GM12875 (cell line): ENCODE measurements around the gene LBH.
"Not testable (repeated sequence)": the region's sequence is repeated elsewhere in the genome, so short reads cannot be mapped to it uniquely, and the experiment has no call there.

ENCODE experiments used
- H3K4me3 ChIP-seq: one replicate; pipeline ENCODE4 v1.5.1; 2011; ENCODE audit warnings: low read depth, low read length, control low read depth
- TF ChIP-seq, protein P1 (sequence below): IDR thresholded peaks from 2 replicates; pipeline ENCODE4 v1.5.1; 2011; ENCODE audit warnings: low read depth, mild to moderate bottlenecking, control low read depth, inconsistent platforms, low read length, moderate library complexity, borderline replicate concordance; ENCODE audit not compliant: insufficient read depth

LBH gene

GRCh38 chr2:30265052-30266015 lies 34.0 kb downstream of the LBH start:
- no peak overlapping the region for H3K4me3 ChIP-seq
- TF ChIP-seq, protein P1, sequence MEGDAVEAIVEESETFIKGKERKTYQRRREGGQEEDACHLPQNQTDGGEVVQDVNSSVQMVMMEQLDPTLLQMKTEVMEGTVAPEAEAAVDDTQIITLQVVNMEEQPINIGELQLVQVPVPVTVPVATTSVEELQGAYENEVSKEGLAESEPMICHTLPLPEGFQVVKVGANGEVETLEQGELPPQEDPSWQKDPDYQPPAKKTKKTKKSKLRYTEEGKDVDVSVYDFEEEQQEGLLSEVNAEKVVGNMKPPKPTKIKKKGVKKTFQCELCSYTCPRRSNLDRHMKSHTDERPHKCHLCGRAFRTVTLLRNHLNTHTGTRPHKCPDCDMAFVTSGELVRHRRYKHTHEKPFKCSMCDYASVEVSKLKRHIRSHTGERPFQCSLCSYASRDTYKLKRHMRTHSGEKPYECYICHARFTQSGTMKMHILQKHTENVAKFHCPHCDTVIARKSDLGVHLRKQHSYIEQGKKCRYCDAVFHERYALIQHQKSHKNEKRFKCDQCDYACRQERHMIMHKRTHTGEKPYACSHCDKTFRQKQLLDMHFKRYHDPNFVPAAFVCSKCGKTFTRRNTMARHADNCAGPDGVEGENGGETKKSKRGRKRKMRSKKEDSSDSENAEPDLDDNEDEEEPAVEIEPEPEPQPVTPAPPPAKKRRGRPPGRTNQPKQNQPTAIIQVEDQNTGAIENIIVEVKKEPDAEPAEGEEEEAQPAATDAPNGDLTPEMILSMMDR, result no peak

DNA sequence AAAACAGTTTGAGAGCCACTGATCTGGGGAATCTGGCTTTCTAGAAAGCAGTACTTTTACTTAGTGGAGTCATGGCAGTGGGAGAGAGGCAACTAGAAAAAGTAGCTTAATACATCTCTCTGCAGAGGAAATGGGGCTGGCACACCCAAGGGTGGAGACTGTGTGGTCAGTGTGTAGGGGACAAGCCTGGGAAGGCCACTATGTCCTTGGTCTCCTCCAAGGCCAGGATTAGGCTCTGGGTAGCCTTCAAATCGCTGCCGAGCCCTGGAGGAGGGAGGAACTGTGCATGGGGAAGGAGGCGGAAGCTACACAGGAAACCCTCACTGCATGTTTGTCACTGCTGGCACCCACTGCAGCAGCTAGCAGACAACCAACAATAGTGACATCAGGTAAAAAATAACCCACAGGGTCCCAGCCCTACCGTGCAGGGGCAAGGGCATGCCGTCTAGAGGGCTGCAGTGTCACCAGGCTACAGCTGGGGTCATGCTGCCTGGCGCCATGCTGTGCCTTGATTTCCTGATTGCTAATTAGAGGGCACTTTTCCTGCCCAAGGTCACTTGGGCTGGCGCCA lies 34.8 kb downstream of the LBH start:
- no peak overlapping the region for H3K4me3 ChIP-seq
- TF ChIP-seq, protein P1, result no peak

DNA sequence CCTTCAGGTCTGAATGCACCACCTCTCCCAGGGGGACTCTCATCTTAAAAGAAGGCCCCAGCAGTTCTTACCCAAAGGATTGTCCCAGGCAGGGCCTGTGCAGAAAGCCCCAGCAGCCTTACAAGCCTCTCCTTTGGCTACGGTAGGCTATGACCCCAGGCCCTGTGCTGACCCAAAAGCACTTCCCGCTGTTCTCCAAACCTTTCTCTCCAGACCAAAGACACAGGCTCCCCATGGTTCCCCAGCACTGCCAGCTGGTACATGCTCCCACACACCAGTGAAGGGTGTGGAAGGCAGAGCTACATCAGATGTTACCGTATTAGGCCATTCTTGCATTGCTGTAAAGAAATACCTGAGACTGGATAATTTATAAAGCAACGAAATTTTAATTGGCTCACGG lies 35.4 kb downstream of the LBH start:
- TF ChIP-seq, protein P1, result no peak
- H3K4me3 ChIP-seq, result no peak overlapping the region

DNA sequence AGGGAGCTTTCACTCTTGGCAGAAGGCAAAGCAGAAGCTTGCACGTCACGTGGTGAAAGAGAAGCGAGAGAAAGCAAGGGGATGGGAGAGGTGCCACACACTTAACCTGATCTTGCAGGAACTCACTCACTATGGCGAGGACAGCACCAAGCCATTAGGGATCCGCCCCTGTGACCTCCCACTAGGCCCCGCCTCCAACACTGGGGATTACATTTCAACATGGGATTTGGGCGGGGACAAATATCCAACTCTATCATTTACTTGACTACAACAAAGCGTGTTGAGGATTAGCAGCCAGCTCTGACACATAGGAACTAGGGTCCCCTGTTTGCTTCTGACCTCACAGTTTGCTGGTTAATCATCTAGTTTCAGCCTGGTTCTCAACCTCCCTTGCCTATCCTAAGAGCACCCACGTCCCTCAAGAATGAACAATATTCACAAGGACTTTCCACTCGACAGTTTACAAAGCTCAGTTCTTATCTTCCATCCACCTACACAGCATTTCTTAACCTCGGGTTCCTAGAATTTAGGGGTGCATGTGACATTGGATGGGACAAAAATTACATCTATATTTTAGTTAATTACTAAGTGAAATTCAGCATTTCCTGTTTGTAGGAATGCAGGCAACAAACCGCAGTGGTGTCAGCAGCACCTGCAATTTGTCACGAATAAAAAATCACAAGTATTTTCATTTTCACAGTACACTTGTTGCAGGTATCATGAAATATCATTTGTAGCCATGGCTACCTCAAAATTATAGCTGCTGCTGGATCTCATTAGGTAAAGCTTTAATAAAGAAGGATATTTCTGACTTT lies 36.0 kb downstream of the LBH start:
- no peak overlapping the region for H3K4me3 ChIP-seq
- TF ChIP-seq, protein P1, result no peak

- TF ChIP-seq, protein P1, result no peak
- no peak overlapping the region for H3K4me3 ChIP-seq
These were observed 37.0 kb downstream of the LBH start for GRCh38 chr2:30268296-30268871.

DNA sequence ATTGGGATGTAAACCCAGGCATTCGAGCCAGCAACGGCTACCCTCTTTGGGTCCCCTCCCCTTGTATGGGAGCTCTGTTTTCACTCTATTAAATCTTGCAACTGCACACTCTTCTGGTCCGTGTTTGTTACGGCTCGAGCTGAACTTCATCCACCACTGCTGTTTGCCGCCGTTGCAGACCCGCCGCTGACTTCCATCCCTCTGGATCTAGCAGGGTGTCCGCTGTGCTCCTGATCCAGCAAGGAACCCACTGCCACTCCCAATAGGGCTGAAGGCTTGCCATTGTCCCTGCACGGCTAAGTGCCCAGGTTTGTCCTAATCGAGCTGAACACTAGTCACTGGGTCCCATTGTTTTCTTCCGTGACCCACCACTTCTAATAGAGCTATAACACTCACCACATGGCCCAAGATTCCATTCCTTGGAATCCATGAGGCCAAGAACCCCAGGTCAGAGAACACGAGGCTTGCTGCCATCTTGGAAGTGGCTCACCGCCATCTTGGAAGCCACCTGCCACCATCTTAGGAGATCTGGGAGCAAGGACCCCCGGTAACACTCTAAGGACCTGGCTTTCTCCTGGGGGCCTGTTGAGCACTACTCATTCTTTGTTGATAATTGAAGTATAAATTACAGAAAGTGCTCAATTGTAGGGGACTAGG lies 37.9 kb downstream of the LBH start:
- not testable (repeated sequence) for H3K4me3 ChIP-seq

DNA sequence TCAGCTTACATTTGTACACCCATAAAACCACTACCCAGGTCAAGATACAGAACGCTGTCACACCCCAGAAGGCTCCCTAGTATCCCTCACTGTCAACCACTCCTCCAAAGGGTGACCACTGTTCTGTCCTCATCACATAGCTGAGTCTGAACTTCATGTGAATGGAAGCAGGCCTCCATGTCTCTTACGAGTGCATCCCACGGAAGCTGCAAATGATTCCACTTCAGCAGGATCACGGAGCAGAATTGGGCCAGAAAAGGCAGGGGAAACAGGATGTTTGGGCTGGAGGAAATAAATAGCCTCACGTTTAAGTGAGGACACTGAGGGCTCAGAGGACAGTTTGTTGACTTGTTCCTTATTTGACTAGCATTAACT lies 38.4 kb downstream of the LBH start:
- no peak overlapping the region for H3K4me3 ChIP-seq
- TF ChIP-seq, protein P1, result no peak
